IPS DF 6.9 (cell line): ENCODE data around the gene SCNN1A.

Source experiments
- DNase-seq: peaks from one replicate; pipeline ENCODE4 v3.0.0-alpha.2; 2013; ENCODE audit warnings: low read depth, low spot score
- H3K27ac ChIP-seq: one replicate; pipeline ENCODE4 v1.5.1; 2013; ENCODE audit warnings: low read length, control low read depth
- H3K27me3 ChIP-seq: 2 replicates; pipeline ENCODE4 v1.6.1; 2013; ENCODE audit warnings: mild to moderate bottlenecking, low read length; ENCODE audit not compliant: control insufficient read depth, insufficient read depth
- H3K36me3 ChIP-seq: 2 replicates; pipeline ENCODE4 v1.6.1; 2013; ENCODE audit warnings: low read length; ENCODE audit not compliant: control insufficient read depth, insufficient read depth
- H3K4me1 ChIP-seq: 2 replicates; pipeline ENCODE4 v1.6.1; 2013; ENCODE audit warnings: low read length; ENCODE audit not compliant: control insufficient read depth, insufficient read depth
- H3K4me3 ChIP-seq: 2 replicates; pipeline ENCODE4 v1.5.1; 2013; ENCODE audit warnings: mild to moderate bottlenecking, low read length
- H3K9me3 ChIP-seq: 2 replicates; pipeline ENCODE4 v1.6.1; 2013; ENCODE audit warnings: low read length, inconsistent platforms; ENCODE audit not compliant: control insufficient read depth, insufficient read depth
- WGBS: extraction: QIAGEN DNeasy Blood & Tissue Kit; methylation state at CpG from one replicate; pipeline ENCODE4 v1.1.7; 2013; ENCODE audit warnings: mixed read lengths, missing lambda C conversion rate; ENCODE audit not compliant: insufficient read length, insufficient coverage; 5-methylcytosine and 5-hydroxymethylcytosine counted together

SCNN1A gene

DNA sequence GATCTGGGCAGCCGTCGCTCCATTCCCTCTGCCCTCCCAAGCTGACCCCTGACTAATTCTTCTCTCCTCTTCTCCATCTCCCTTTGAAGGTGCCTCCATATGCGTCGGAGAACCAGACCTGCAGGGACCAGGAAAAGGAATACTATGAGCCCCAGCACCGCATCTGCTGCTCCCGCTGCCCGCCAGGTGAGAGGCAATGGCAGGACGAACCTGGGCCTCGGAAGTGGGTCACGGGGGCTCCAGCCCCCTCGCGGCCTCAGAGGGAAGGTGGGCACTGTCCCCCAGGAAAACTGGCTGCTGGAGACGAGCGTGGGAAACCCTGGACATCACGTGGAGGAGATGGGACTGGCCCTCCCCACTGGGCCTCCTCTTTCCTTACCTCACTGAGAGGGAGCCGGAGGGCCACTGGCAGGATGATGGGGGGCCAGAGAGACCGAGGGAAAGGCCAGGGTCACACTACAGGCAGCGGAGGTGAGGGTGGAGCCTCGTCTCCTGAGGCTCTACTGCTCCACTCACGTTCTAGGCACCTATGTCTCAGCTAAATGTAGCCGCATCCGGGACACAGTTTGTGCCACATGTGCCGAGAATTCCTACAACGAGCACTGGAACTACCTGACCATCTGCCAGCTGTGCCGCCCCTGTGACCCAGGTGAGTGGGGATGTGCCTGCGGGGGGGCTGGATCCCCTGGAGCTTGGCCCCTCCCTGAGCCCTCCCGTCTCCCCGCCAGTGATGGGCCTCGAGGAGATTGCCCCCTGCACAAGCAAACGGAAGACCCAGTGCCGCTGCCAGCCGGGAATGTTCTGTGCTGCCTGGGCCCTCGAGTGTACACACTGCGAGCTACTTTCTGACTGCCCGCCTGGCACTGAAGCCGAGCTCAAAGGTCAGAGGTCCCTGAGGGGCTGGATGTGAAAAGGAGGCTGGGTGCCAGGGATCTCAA is 9.4 kb upstream of the SCNN1A start:
- Histone ChIP-seq H3K27ac (no peak overlapping the region), H3K27me3 (peaks cover 8% of the 10 kb centered on the region; the same call in 1 of the 2 replicates), H3K36me3 (no peaks in the 10 kb centered on the region), H3K4me1 (peaks cover 13% of the 10 kb centered on the region), H3K9me3 (no peaks in the 10 kb centered on the region), H3K4me3 (no peak overlapping the region)
- no CpG with 5 or more reads among the region's 36 CpGs for WGBS
- no peak for DNase-seq

DNA sequence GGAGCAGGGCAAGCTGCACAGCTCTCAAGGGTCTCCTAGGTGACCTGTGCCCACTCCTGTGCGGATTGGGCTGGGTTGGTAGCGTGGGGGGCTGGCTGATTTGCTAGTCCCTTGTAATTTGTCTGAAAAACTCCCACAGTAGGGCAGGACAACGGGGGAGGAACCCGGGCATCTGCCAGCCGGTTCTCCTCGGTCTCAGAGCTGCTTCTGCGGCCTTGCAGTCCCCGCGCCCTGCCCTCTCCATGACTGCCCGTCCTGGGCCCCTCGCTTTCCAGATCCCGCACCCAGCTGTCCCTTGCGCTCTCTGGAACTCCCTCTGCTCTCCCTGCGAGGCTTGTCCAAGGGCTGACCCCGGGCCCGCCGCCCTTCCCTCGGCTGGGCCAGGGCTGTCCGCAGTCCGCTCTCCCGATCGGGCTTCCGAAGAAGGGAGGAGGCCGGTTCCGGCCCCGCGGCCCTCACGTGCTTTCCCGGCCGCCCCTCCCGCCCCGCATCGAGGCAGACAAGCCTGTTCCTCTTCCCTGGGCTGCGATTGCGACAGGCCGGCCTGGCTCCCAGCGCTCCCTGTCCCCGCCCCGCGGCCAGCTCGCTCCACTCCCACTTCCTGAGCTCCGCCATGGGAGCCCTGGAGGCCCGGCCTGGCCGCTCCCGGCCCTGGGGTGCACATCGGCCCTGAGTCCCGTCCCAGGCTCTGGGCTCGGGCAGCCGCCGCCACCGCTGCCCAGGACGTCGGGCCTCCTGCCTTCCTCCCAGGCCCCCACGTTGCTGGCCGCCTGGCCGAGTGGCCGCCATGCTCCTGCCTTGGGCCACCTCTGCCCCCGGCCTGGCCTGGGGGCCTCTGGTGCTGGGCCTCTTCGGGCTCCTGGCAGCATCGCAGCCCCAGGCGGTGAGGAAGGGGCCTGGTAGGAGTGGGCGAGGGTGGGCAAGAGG is 8.5 kb upstream of the SCNN1A start, which contains the start of gene LTBR:
TSS of gene LTBR (plus strand) at position 591 of the 927 bp plus-strand sequence. CDS start at position 788, 197 bp downstream.
- H3K27me3 ChIP-seq = peaks cover 8% of the 10 kb centered on the region; the same call in 1 of the 2 replicates
- H3K9me3 ChIP-seq = no peaks in the 10 kb centered on the region
- WGBS = no CpG with 5 or more reads among the region's 62 CpGs
- H3K36me3 ChIP-seq = no peaks in the 10 kb centered on the region
- H3K27ac ChIP-seq = no peak within 1 kb of the TSS
- H3K4me3 ChIP-seq = no peak within 1 kb of the TSS
- peaks cover 13% of the 10 kb centered on the region for H3K4me1 ChIP-seq
- DNase-seq = no peak

DNA sequence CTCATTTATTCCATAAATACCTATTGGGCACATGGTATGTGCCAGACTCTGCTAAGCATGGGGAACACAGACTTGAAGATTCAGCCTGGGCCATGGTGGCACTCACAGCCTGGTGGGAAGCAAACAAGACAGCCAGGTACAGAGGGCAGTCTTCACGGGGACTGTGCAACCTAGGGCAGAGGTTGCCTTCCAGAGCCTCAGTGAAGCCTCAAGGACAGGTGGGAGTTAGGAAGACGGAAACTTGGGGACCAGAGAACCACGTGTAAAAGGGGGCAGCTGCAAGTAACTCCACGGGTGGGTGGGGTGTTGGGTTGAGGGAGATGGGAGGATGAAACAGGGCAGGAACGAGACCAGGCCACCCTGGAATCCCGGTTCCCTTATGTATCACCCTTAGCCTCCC is 7.6 kb upstream of the SCNN1A start:
- no CpG with 5 or more reads among the region's 6 CpGs for WGBS
- Histone ChIP-seq H3K4me3 (no peak overlapping the region), H3K27ac (no peak overlapping the region), H3K4me1 (peaks cover 13% of the 10 kb centered on the region), H3K36me3 (no peaks in the 10 kb centered on the region), H3K9me3 (no peaks in the 10 kb centered on the region), H3K27me3 (peaks cover 8% of the 10 kb centered on the region; the same call in 1 of the 2 replicates)
- no peak for DNase-seq

DNA sequence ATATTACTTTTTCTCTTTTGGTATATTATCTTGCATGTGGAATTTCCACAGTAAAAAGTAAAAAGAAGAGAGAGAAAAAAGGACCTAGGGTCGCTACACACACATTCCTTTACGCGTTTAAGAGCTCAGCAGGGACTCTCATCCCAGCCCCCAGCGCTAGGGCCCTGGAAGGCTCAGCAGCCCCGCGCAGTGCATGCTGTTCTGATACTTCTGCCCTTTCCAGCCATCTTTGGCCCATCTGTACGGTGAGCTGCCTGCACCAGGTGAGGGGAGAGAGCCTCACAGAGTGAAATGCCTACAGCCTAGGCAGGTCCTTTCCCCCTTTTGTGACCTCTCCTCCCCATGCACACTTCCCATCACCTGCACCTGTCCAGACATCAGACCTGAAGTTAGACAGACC is 7.0 kb upstream of the SCNN1A start:
- no peak for DNase-seq
- Histone ChIP-seq H3K9me3 (no peaks in the 10 kb centered on the region), H3K27ac (no peak overlapping the region), H3K4me1 (peaks cover 14% of the 10 kb centered on the region), H3K4me3 (no peak overlapping the region), H3K27me3 (peaks cover 8% of the 10 kb centered on the region; the same call in 1 of the 2 replicates), H3K36me3 (no peaks in the 10 kb centered on the region)
- no CpG with 5 or more reads among the region's 7 CpGs for WGBS

DNA sequence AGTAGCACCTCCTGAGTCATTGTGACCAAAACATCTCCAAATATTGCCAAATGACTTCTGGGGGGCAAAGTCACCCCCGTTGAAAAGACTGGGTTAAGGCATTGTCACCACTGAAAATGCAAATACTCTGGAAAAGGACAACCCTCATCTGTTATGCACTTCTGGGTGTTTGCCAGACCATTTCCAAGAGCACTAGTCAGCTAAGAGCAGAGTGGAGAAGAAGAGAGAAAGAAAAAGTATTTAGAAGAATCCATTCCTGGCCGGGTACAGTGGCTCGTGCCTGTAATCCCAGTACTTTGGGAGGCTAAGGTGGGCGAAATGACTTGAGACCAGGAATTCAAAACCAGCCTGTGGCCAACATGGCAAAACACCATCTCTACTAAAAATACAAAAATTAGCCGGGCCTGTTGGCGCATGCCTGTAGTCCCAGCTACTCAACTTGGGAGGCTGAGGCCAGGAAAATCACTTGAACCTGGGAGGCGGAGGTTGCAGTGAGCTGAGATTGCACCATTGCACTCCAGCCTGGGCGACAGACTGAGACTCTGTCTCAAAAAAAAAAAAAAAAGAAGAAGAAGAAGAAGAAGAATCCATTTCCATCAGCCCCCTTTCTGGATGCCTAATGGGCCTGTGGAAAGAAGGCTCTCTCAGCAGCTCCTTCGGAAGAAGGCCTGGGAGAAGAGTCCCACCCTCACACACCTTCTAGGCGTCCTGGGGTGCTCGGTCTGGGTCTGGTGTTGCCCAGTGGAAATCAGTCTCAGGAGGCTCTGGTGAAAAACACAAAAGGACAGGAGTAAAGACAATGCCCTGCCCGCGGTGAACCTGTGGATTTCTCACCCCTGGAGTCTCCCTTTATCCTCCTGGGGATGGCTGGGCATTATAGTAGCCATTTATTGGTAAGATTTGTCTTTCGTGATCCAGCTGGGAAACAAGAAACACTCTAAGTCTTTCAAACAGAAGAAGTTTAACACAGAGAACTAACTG is 5.1 kb upstream of the SCNN1A start:
- Histone ChIP-seq H3K27me3 (peaks cover 8% of the 10 kb centered on the region; the same call in 1 of the 2 replicates), H3K36me3 (no peaks in the 10 kb centered on the region), H3K9me3 (no peaks in the 10 kb centered on the region), H3K4me3 (no peak overlapping the region), H3K4me1 (peaks cover 16% of the 10 kb centered on the region), H3K27ac (no peak overlapping the region)
- WGBS = no CpG with 5 or more reads among the region's 14 CpGs
- no peak for DNase-seq

DNA sequence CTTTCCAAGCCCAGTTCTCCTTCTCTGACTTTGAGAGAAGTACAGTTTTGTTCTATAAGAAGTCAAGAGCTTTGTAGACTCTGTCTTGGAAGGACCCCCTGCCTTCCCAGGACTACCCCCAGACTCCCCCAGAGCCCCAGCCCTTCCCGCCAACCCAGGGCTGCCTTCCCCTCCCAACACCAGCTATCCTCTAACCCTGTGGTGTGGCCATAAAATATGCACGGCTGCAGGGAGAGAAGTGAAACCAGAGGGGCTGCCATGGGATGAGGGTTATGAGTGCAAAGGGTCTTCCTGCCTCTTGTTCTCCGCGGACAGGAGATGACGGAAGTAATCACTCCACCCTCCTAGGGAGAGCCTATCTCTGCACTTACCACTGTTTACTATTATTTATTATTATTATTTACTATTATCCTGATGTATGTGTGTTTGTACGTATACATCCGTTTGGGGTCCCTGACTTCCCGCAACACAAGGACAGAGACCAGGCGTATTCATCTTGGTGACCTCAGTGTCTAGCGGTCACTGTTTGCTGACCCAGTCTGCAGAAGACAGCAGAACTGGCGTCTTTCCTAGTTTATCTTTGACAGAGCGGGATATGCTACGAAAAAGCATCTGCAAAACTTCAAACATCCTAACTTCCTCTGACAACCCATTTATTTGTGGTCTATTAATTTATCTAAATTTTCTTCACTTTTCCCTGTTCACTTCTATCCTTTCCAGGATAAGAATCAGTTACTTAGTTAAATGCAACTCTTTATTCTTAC is 3.5 kb upstream of the SCNN1A start:
- Histone ChIP-seq H3K4me3 (no peak overlapping the region), H3K9me3 (no peaks in the 10 kb centered on the region), H3K36me3 (no peaks in the 10 kb centered on the region), H3K27ac (no peak overlapping the region), H3K27me3 (peaks cover 8% of the 10 kb centered on the region; the same call in 1 of the 2 replicates), H3K4me1 (peaks cover 13% of the 10 kb centered on the region)
- WGBS = no CpG with 5 or more reads among the region's 13 CpGs
- DNase-seq = no peak

DNA sequence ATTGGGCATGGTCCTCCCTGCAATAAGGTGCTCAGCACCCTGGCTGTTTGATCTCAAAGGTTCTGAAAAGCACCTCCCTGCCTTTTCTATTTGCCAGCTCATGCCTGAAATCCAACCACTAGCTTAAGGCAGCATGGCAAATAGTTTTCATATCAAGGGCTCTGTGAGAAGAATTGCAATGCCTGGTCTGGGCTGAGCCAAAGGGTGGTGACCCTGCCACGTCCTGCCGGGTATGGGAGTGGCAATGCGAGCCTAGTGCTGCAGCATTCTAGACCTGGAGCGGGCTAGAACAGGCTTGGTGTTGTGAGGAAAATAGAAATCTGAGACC is 2.3 kb upstream of the SCNN1A start:
- peaks cover 8% of the 10 kb centered on the region for H3K4me1 ChIP-seq
- DNase-seq = no peak
- H3K9me3 ChIP-seq = no peaks in the 10 kb centered on the region
- WGBS = no CpG with 5 or more reads among the region's 4 CpGs
- H3K27me3 ChIP-seq = peaks cover under 1% of the 10 kb centered on the region; the same call in 1 of the 2 replicates
- H3K4me3 ChIP-seq = no peak overlapping the region
- no peak overlapping the region for H3K27ac ChIP-seq
- no peaks in the 10 kb centered on the region for H3K36me3 ChIP-seq

DNA sequence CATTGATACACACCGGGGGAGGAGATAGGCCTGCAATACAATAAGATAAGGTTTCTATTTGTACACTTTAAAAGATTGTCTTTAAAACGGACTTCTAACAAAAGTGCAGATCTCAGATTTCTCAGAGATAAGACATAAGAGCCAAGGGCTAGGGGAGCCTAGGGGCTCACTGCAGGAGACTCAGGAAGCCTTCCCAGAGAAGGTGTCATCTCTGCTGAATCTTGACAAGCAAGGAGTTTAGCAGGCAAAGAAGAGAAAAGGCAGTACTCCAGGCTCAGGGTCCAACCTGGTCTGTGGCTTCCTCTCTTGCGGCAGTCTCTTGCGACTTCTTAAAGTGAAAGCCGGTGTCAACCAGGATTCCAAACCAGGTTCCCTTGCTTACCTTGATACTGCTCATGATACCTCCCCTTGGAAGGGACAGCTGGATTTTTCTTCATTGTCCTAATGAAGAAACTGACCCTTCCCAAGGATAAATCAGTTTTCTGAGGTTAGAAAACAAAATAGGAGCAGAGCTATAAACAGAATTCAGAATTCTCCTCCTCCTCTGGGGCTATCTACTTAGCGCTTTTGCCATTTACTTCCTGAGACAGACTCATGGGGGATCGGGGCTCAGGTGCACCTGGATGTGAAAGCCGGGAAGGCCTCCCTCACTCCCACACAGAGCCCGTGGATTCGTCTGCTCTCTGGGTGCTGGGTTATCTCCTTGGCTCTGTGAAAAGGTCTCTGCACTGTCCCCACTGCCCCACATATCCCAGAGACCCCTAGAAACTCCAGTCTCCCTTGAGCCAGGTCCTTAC is 1.7 kb upstream of the SCNN1A start:
- no peak overlapping the region for H3K4me3 ChIP-seq
- no peaks in the 10 kb centered on the region for H3K36me3 ChIP-seq
- no peaks in the 10 kb centered on the region for H3K27me3 ChIP-seq
- H3K9me3 ChIP-seq = no peaks in the 10 kb centered on the region
- H3K4me1 ChIP-seq = peaks cover 5% of the 10 kb centered on the region
- no CpG with 5 or more reads among the region's 10 CpGs for WGBS
- no peak for DNase-seq
- H3K27ac ChIP-seq = no peak overlapping the region
